Astrocyte (in vitro differentiated cells and primary cell): ENCODE data around the gene SGPP1. TPM values are rescaled to one million over a fixed set of nuclear protein-coding genes. Genes with fewer than 3 reads are reported as not detected.
A peak's percentile ranks its signal among the peaks of the same experiment; 100 is the strongest.

ENCODE experiments used
- DNase-seq: peaks from one replicate; pipeline ENCODE4 v3.0.0-alpha.2; 2010; ENCODE audit warnings: low read depth
- FAIRE-seq: peaks from 2 replicates; lab custom pipeline; 2011; peaks lifted over from hg19 to GRCh38; lab: Jason Lieb, UNC
- H2AFZ ChIP-seq: 2 replicates; pipeline ENCODE4 v1.6.0; 2012; ENCODE audit warnings: low read depth, low read length, inconsistent platforms
- H3K27ac ChIP-seq: 2 replicates; pipeline ENCODE4 v1.5.1; 2011; ENCODE audit warnings: low read depth, low read length, inconsistent platforms
- H3K27me3 ChIP-seq: 2 replicates; pipeline ENCODE4 v1.6.0; 2011; ENCODE audit warnings: low read length, inconsistent platforms; ENCODE audit not compliant: insufficient read depth
- H3K36me3 ChIP-seq: 2 replicates; pipeline ENCODE4 v1.5.1; 2011; ENCODE audit warnings: low read length, inconsistent platforms; ENCODE audit not compliant: insufficient read depth
- H3K4me1 ChIP-seq: 2 replicates; pipeline ENCODE4 v1.5.1; 2011; ENCODE audit warnings: low read length, inconsistent platforms; ENCODE audit not compliant: insufficient read depth
- H3K4me2 ChIP-seq: 2 replicates; pipeline ENCODE4 v1.6.0; 2012; ENCODE audit warnings: low read length, inconsistent platforms
- H3K4me3 ChIP-seq: 2 replicates; pipeline ENCODE4 v1.5.1; 2011; ENCODE audit warnings: low read depth, mild to moderate bottlenecking, low read length, inconsistent platforms; ENCODE audit not compliant: insufficient read depth
- H3K79me2 ChIP-seq: 2 replicates; pipeline ENCODE4 v1.6.0; 2012; ENCODE audit warnings: mild to moderate bottlenecking, low read length, inconsistent platforms; ENCODE audit not compliant: insufficient read depth
- H3K9ac ChIP-seq: 2 replicates; pipeline ENCODE4 v1.6.0; 2012; ENCODE audit warnings: mild to moderate bottlenecking, low read length, inconsistent platforms
- H3K9me3 ChIP-seq: 2 replicates; pipeline ENCODE4 v1.5.1; 2012; ENCODE audit warnings: low read depth, mild to moderate bottlenecking, low read length, inconsistent platforms; ENCODE audit not compliant: insufficient read depth
- H4K20me1 ChIP-seq: 2 replicates; pipeline ENCODE4 v1.6.0; 2012; ENCODE audit warnings: low read length, inconsistent platforms; ENCODE audit not compliant: insufficient read depth
- H3K27ac Mint-ChIP-seq: one replicate; pipeline ENCODE4 v1.8.0; 2021; ENCODE audit warnings: mild to moderate bottlenecking, mixed read lengths; ENCODE audit not compliant: unreplicated experiment
- H3K27me3 Mint-ChIP-seq: one replicate; pipeline ENCODE4 v1.8.0; 2021; ENCODE audit warnings: low read depth, mixed read lengths; ENCODE audit not compliant: unreplicated experiment
- H3K36me3 Mint-ChIP-seq: one replicate; pipeline ENCODE4 v1.8.0; 2021; ENCODE audit warnings: low read depth, mixed read lengths; ENCODE audit not compliant: unreplicated experiment
- H3K4me1 Mint-ChIP-seq: one replicate; pipeline ENCODE4 v1.8.0; 2021; ENCODE audit warnings: low read depth, mixed read lengths; ENCODE audit not compliant: unreplicated experiment
- H3K4me3 Mint-ChIP-seq: one replicate; pipeline ENCODE4 v1.8.0; 2021; ENCODE audit warnings: mild to moderate bottlenecking, moderate library complexity, mixed read lengths; ENCODE audit not compliant: unreplicated experiment
- H3K9me3 Mint-ChIP-seq: one replicate; pipeline ENCODE4 v1.8.0; 2021; ENCODE audit warnings: mild to moderate bottlenecking, mixed read lengths; ENCODE audit not compliant: unreplicated experiment
- EZH2 ChIP-seq: IDR thresholded peaks from 2 replicates; pipeline ENCODE4 v1.6.1; 2012; ENCODE audit warnings: mild to moderate bottlenecking, low read length, inconsistent platforms; ENCODE audit not compliant: insufficient read depth
- total RNA-seq: library from RNA; stranded (reverse); gene quantifications from 2 replicates; pipeline ENCODE4 v1.2.1, GENCODE V29; 2021
- TF ChIP-seq, protein P1 (sequence below): IDR thresholded peaks from 2 replicates; pipeline ENCODE4 v1.5.1; 2011; ENCODE audit warnings: low read depth, mild to moderate bottlenecking, inconsistent platforms, low read length, moderate library complexity; ENCODE audit not compliant: insufficient read depth

Gene SGPP1
- total RNA-seq, 1 donor from 2014 or later = 13.9 TPM

DNA sequence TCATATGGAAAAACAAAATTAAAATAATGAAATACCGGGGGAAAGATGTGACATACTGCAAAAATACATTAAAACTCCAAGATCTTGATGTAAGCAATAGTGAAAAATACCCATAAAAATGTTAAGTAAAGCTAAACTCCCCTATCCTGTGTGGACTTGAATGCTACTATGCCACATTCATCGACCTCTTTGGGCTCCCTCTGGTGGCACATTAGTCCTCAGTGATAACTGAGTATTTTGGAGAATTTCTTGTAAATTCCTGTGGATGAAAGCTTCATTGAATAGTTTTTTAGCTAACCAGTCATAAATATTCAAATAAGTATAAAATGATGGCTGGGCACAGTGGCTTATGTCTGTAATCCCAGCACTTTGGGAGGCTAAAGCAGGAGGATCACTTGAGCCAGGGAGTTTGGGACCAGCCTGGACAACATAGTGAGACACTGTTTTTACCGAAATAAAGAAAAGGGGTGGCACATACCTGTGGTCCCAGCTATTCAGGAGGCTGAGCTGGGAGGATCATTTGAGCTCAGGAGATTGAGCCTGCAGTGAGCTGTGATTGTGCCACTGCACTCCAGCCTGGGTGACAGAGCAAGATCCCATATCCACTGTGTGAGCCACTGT, 42.4 kb upstream of the SGPP1 start:
- Histone ChIP-seq H3K9ac (no peak overlapping the region), H3K27ac (no peak overlapping the region), H4K20me1 (no peaks in the 10 kb centered on the region), H3K4me3 (no peak overlapping the region), H3K9me3 (no peaks in the 10 kb centered on the region), H3K4me1 (no peaks in the 10 kb centered on the region), H3K79me2 (no peaks in the 10 kb centered on the region), H3K4me2 (no peak overlapping the region), H3K36me3 (no peaks in the 10 kb centered on the region), H2AFZ (no peak overlapping the region), H3K27me3 (no peaks in the 10 kb centered on the region)
- H3K4me3 Mint-ChIP-seq = no peak overlapping the region
- H3K27ac Mint-ChIP-seq = no peak overlapping the region
- H3K27me3 Mint-ChIP-seq = no peaks in the 10 kb centered on the region
- peaks cover 4% of the 10 kb centered on the region for H3K4me1 Mint-ChIP-seq
- no peak for FAIRE-seq
- DNase-seq = peak; percentile 39
- no peaks in the 10 kb centered on the region for H3K36me3 Mint-ChIP-seq
- no peak for TF ChIP-seq EZH2
- TF ChIP-seq, protein P1, sequence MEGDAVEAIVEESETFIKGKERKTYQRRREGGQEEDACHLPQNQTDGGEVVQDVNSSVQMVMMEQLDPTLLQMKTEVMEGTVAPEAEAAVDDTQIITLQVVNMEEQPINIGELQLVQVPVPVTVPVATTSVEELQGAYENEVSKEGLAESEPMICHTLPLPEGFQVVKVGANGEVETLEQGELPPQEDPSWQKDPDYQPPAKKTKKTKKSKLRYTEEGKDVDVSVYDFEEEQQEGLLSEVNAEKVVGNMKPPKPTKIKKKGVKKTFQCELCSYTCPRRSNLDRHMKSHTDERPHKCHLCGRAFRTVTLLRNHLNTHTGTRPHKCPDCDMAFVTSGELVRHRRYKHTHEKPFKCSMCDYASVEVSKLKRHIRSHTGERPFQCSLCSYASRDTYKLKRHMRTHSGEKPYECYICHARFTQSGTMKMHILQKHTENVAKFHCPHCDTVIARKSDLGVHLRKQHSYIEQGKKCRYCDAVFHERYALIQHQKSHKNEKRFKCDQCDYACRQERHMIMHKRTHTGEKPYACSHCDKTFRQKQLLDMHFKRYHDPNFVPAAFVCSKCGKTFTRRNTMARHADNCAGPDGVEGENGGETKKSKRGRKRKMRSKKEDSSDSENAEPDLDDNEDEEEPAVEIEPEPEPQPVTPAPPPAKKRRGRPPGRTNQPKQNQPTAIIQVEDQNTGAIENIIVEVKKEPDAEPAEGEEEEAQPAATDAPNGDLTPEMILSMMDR = peak; percentile 71
- no peaks in the 10 kb centered on the region for H3K9me3 Mint-ChIP-seq

DNA sequence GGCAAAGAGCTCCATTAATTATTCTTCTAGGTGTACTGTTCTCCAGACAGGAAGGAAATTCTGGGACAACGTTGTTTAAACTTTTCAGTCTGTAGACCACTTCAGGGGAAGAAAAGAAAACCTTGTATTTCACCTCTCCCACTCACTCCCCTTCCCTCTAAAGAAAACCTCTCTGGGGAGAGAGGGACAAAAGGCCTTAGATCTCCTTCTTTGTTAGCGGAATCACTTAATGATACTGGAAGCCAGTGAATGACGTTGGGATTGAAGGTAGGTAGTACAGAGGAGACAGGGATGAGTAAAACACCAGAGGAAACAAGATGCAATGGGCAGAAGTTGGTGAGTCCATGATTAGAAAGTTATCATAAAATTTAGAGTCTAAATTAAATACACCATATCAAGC, 38.7 kb upstream of the SGPP1 start:
- DNase-seq = no peak
- no peaks in the 10 kb centered on the region for H3K4me1 ChIP-seq
- H4K20me1 ChIP-seq = no peaks in the 10 kb centered on the region
- Mint-ChIP-seq H3K4me3 (no peak overlapping the region), H3K9me3 (no peaks in the 10 kb centered on the region), H3K27me3 (no peaks in the 10 kb centered on the region), H3K36me3 (no peaks in the 10 kb centered on the region), H3K4me1 (no peaks in the 10 kb centered on the region), H3K27ac (no peak overlapping the region)
- H3K79me2 ChIP-seq = no peaks in the 10 kb centered on the region
- no peak overlapping the region for H2AFZ ChIP-seq
- H3K4me3 ChIP-seq = no peak overlapping the region
- no peaks in the 10 kb centered on the region for H3K27me3 ChIP-seq
- no peak overlapping the region for H3K4me2 ChIP-seq
- no peaks in the 10 kb centered on the region for H3K36me3 ChIP-seq
- no peak overlapping the region for H3K27ac ChIP-seq
- TF ChIP-seq, protein P1 = no peak
- TF ChIP-seq EZH2 = no peak
- FAIRE-seq = no peak
- no peaks in the 10 kb centered on the region for H3K9me3 ChIP-seq
- H3K9ac ChIP-seq = no peak overlapping the region

DNA sequence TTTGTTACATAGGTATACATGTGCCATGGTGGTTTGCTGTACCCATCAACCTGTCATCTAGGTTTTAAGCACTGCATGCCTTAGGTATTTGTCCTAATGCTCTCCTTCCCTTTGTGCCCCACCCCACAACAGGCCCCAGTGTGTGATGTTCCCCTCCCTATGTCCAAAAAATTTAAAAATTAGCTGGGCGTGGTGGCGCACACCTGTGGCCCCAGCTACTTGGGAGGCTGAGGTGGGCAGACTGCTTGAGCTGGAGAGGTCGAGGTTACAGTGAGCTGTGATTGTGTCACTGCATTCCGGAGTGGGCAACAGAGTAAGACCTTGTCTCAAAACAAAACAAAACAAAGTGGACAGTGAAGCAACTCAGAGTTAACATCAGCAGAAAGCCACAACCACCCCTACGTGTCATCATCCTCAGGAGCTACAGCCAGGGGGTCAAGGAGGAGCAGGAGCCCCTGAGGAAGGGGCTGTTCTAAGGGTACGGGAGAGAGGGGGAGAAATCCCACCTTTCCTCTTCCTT, 36.8 kb upstream of the SGPP1 start:
- no peak overlapping the region for H3K27ac ChIP-seq
- TF ChIP-seq, protein P1 = no peak
- TF ChIP-seq EZH2 = no peak
- H3K4me3 ChIP-seq = no peak overlapping the region
- no peaks in the 10 kb centered on the region for H3K9me3 ChIP-seq
- H3K27me3 Mint-ChIP-seq = no peaks in the 10 kb centered on the region
- H3K27ac Mint-ChIP-seq = no peak overlapping the region
- H3K27me3 ChIP-seq = no peaks in the 10 kb centered on the region
- H4K20me1 ChIP-seq = no peaks in the 10 kb centered on the region
- no peaks in the 10 kb centered on the region for H3K36me3 ChIP-seq
- H3K9me3 Mint-ChIP-seq = no peaks in the 10 kb centered on the region
- no peak overlapping the region for H2AFZ ChIP-seq
- no peak overlapping the region for H3K4me3 Mint-ChIP-seq
- DNase-seq (no peak), FAIRE-seq (no peak)
- no peaks in the 10 kb centered on the region for H3K4me1 Mint-ChIP-seq
- no peak overlapping the region for H3K4me2 ChIP-seq
- no peaks in the 10 kb centered on the region for H3K4me1 ChIP-seq
- no peaks in the 10 kb centered on the region for H3K79me2 ChIP-seq
- H3K36me3 Mint-ChIP-seq = peaks cover 2% of the 10 kb centered on the region
- no peak overlapping the region for H3K9ac ChIP-seq
